Keratinocyte (primary cell): ENCODE data around the gene FA2H. TPM values are rescaled to one million over a fixed set of nuclear protein-coding genes. Genes with fewer than 3 reads are reported as not detected.

Experiments
- DNase-seq: peaks from one replicate; pipeline ENCODE4 v3.0.0-alpha.2; 2011; ENCODE audit warnings: low read depth, missing footprints, low spot score
- FAIRE-seq: peaks from 2 replicates; lab custom pipeline; 2011; peaks lifted over from hg19 to GRCh38; lab: Jason Lieb, UNC
- H2AFZ ChIP-seq: 2 replicates; pipeline ENCODE4 v1.6.0; 2012; ENCODE audit warnings: low read length, control low read depth, inconsistent platforms; ENCODE audit not compliant: control insufficient read depth
- H3K27ac ChIP-seq: 2 replicates; pipeline ENCODE4 v1.5.1; 2011; ENCODE audit warnings: low read length; ENCODE audit not compliant: control insufficient read depth, insufficient read depth
- H3K27me3 ChIP-seq: 3 replicates; pipeline ENCODE4 v1.6.0; 2011; ENCODE audit warnings: low read length; ENCODE audit not compliant: control insufficient read depth, insufficient read depth; ENCODE audit errors: extremely low read depth
- H3K36me3 ChIP-seq, 2 experiments: 2 replicates in 1 of 2; 3 replicates in 1 of 2; pipeline ENCODE4 v1.5.1; 2011; ENCODE audit warnings: low read length in 2 of 2, mild to moderate bottlenecking in 1 of 2; ENCODE audit not compliant: control insufficient read depth in 2 of 2, insufficient read depth in 2 of 2; ENCODE audit errors: extremely low read depth in 1 of 2
- H3K4me1 ChIP-seq: 3 replicates; pipeline ENCODE4 v1.5.1; 2011; ENCODE audit warnings: low read length; ENCODE audit not compliant: control insufficient read depth, insufficient read depth; ENCODE audit errors: extremely low read depth
- H3K4me2 ChIP-seq: 3 replicates; pipeline ENCODE4 v1.6.0; 2011; ENCODE audit warnings: low read depth, low read length; ENCODE audit not compliant: control insufficient read depth, insufficient read depth; ENCODE audit errors: extremely low read depth
- H3K4me3 ChIP-seq, 3 experiments: fragments of 200-600 bp in 1 of 3; sonication (generic) in 1 of 3; 2 replicates in 2 of 3; 3 replicates in 1 of 3; pipeline ENCODE4 v1.5.1; 2011 to 2016; ENCODE audit warnings: low read length in 3 of 3, mild to moderate bottlenecking in 3 of 3, control low read depth in 2 of 3, inconsistent platforms in 1 of 3, low read depth in 1 of 3, mixed read lengths in 1 of 3, mixed run types in 1 of 3, moderate library complexity in 1 of 3; ENCODE audit not compliant: control insufficient read depth in 2 of 3, insufficient read depth in 2 of 3; ENCODE audit errors: extremely low read depth in 1 of 3
- H3K79me2 ChIP-seq: 2 replicates; pipeline ENCODE4 v1.6.0; 2012; ENCODE audit warnings: low read length; ENCODE audit not compliant: control insufficient read depth, insufficient read depth
- H3K9ac ChIP-seq: 3 replicates; pipeline ENCODE4 v1.6.0; 2011; ENCODE audit warnings: low read length; ENCODE audit not compliant: control insufficient read depth, insufficient read depth; ENCODE audit errors: extremely low read depth
- H3K9me1 ChIP-seq: 3 replicates; pipeline ENCODE4 v1.6.0; 2011; ENCODE audit warnings: low read length; ENCODE audit not compliant: control insufficient read depth, insufficient read depth; ENCODE audit errors: extremely low read depth
- H3K9me3 ChIP-seq: 2 replicates; pipeline ENCODE4 v1.5.1; 2012; ENCODE audit warnings: low read depth, low read length; ENCODE audit not compliant: control insufficient read depth
- H4K20me1 ChIP-seq: 3 replicates; pipeline ENCODE4 v1.6.0; 2011; ENCODE audit warnings: low read length; ENCODE audit not compliant: control insufficient read depth, insufficient read depth; ENCODE audit errors: extremely low read depth
- CTCF ChIP-seq, 3 experiments: IDR thresholded peaks in 1 of 3; conservative IDR thresholded peaks in 1 of 3; optimal IDR thresholded peaks in 1 of 3; 2 replicates in 2 of 3; 3 replicates in 1 of 3; pipeline versions ENCODE3 to v1.5.1; 2011; ENCODE audit warnings: low read length in 3 of 3, mild to moderate bottlenecking in 3 of 3, moderate library complexity in 2 of 3, control low read depth in 1 of 3, inconsistent platforms in 1 of 3; ENCODE audit not compliant: insufficient read depth in 2 of 3; ENCODE audit errors: extremely low read depth in 1 of 3
- EZH2 ChIP-seq: IDR thresholded peaks from one replicate; pipeline ENCODE4 v1.6.1; 2012; ENCODE audit warnings: inconsistent platforms, mild to moderate bottlenecking, low read length, moderate library complexity
- dilution Hi-C: fragments of 300-500 bp; cut with MboI; formaldehyde crosslinking; loops from one replicate; pipeline ENCODE4 v1.7.0; 2020; ENCODE audit warnings: low sequenced_read_pairs; ENCODE audit not compliant: extremely low pct_ligation_motif_present
- polyA plus RNA-seq, 5 experiments: library from polyadenylated mRNA; depleted of rRNA in 3 of 5; stranded (reverse) in 3 of 5; stranded (forward) in 1 of 5; unstranded in 1 of 5; fragments of >200 nt; gene quantifications; 1 replicate in 1 of 5; 2 replicates in 3 of 5; 3 replicates in 1 of 5; pipeline versions ENCODE4 v1.2.1 to v1.2.3, GENCODE V29; 2011 to 2012; ENCODE audit warnings: missing spikeins in 2 of 5, low read depth in 1 of 5, low replicate concordance in 1 of 5

The FA2H gene
- polyA plus RNA-seq, 1 donor (not counting 4 experiments of a cell fraction or from before 2014, with no cell fraction given), result 0.16 TPM

- H4K20me1 ChIP-seq, result no peaks in the 10 kb centered on the region
- no peaks in the 10 kb centered on the region for H3K4me1 ChIP-seq
- no peak overlapping the region for H3K27ac ChIP-seq
- H3K4me2 ChIP-seq, result no peak overlapping the region
- H3K9ac ChIP-seq, result no peak overlapping the region
- no peak overlapping the region for H2AFZ ChIP-seq
- no peak for TF ChIP-seq EZH2
- TF ChIP-seq CTCF (optimal IDR thresholded peaks at IDR 0.05 in 1 of 3, IDR thresholded peaks at IDR 0.05 in 1 of 3, conservative IDR thresholded peaks at IDR 0.05 in 1 of 3; ENCODE audit: extremely low read depth in 1 of 3, insufficient read depth in 2 of 3, low read length in 3 of 3), result no peak
- H3K4me3 ChIP-seq, result no peak overlapping the region
- H3K79me2 ChIP-seq, result no peaks in the 10 kb centered on the region
- FAIRE-seq (no peak), DNase-seq (no peak)
- H3K9me1 ChIP-seq, result no peaks in the 10 kb centered on the region
- H3K27me3 ChIP-seq, result no peaks in the 10 kb centered on the region
- dilution Hi-C loops, result no loop called here
- peaks cover 11% of the 10 kb centered on the region in 2 experiments for H3K36me3 ChIP-seq
- no peaks in the 10 kb centered on the region for H3K9me3 ChIP-seq
These were observed 94.6 kb downstream of the FA2H start for GRCh38 chr16:74679983-74680382.

GRCh38 chr16:74677868-74678267, 96.8 kb downstream of the FA2H start:
- H3K9me1 ChIP-seq, result no peaks in the 10 kb centered on the region
- no peaks in the 10 kb centered on the region for H3K79me2 ChIP-seq
- no peak overlapping the region for H3K9ac ChIP-seq
- no peak overlapping the region for H2AFZ ChIP-seq
- no peaks in the 10 kb centered on the region for H3K9me3 ChIP-seq
- H4K20me1 ChIP-seq, result no peaks in the 10 kb centered on the region
- H3K4me2 ChIP-seq, result no peak overlapping the region
- TF ChIP-seq EZH2 (no peak), CTCF (optimal IDR thresholded peaks at IDR 0.05 in 1 of 3, IDR thresholded peaks at IDR 0.05 in 1 of 3, conservative IDR thresholded peaks at IDR 0.05 in 1 of 3; ENCODE audit: extremely low read depth in 1 of 3, insufficient read depth in 2 of 3, low read length in 3 of 3) (no peak)
- H3K27ac ChIP-seq, result no peak overlapping the region
- DNase-seq (no peak), FAIRE-seq (no peak)
- dilution Hi-C loops, result no loop called here
- peaks cover 11 to 16% of the 10 kb centered on the region in 2 experiments for H3K36me3 ChIP-seq
- H3K27me3 ChIP-seq, result no peaks in the 10 kb centered on the region
- no peaks in the 10 kb centered on the region for H3K4me1 ChIP-seq
- H3K4me3 ChIP-seq, result no peak overlapping the region
